ENCODE data around the gene ACBD3. TPM values are rescaled to one million over a fixed set of nuclear protein-coding genes. Genes with fewer than 3 reads are reported as not detected.

Gene ACBD3
- total and polyA plus RNA-seq, 10 of the 15 experiments (the other 5 are each of a cell fraction or from before 2014, with no cell fraction given) = 7.5 to 27.9 (median 20.3) TPM

GRCh38 chr1:226131639-226132038 lies 54.9 kb downstream of the ACBD3 start (continued):
- TF ChIP-seq JUND (IDR thresholded peaks at IDR 0.05; ENCODE audit: low read depth, low read length) = no peak

GRCh38 chr1:226129230-226129629 lies 57.3 kb downstream of the ACBD3 start:
- ChIA-PET SMC1A (ENCODE audit: uncharacterized antibody, unreplicated experiment) (interaction anchor here (1.2 to 7.1 kb wide), 3 partner anchors 52 to 68 kb away, joined by 3 to 213 read pairs (median 125); no protein-coding TSS in a partner anchor), CTCF (interaction anchor here (1.2 to 12.3 kb wide), 5 partner anchors 52 to 204 kb away, joined by 4 to 505 read pairs (median 11); partner anchors contain the start of gene LIN9), RAD21 (ENCODE audit: unreplicated experiment) (no interaction called here), POLR2A (interaction anchor here (1.1 to 1.4 kb wide), 3 partner anchors 20 to 130 kb away, joined by 3 to 4 read pairs (median 4); partner anchors contain the start of gene SDE2)
- intact Hi-C loops (cut with micrococcal nuclease; ENCODE audit: unreplicated experiment) = loop anchor here (5.0 to 10.0 kb wide), 4 partner anchors 33 to 476 kb away; partner anchors contain the start of genes LIN9 and PARP1
- no peak overlapping the region for H3K9ac ChIP-seq (ENCODE audit: control insufficient read depth, insufficient read depth, low read length)
- H3K36me3 ChIP-seq (ENCODE audit: control insufficient read depth in 2 of 2, insufficient read depth in 2 of 2, low read length in 1 of 2) = no peaks in the 10 kb centered on the region
- no peaks in the 10 kb centered on the region for H3K27me3 ChIP-seq (replicated peaks in 1 of 2; ENCODE audit: control insufficient read depth in 2 of 2, insufficient read depth in 2 of 2, low read length in 1 of 2)
- BruUV-seq (replicated peaks) = no TSS peak
- no peak overlapping the region; the same call in 1 of the 2 replicates for H3K27ac ChIP-seq (ENCODE audit: control insufficient read depth, insufficient read depth)
- 95% methylated on average over 2 of the region's 2 CpGs for WGBS (ENCODE audit: insufficient coverage, insufficient replicate concordance, low lambda C conversion rate, missing lambda C conversion rate)
- no peaks in the 10 kb centered on the region; the same call in 2 of the 3 replicates for H3K9me3 ChIP-seq (replicated peaks; ENCODE audit: control insufficient read depth, insufficient read depth, low read length)
- FAIRE-seq (no peak), DNase-seq (ENCODE audit: low read depth, low spot score) (no peak), ATAC-seq (no peak)
- no peak overlapping the region for H3K4me2 ChIP-seq (ENCODE audit: control insufficient read depth, insufficient read depth)
- H2AFZ ChIP-seq (ENCODE audit: control insufficient read depth, low read depth, low read length) = no peak overlapping the region
- in situ Hi-C loops (cut with MboI) = no loop called here
- no peak overlapping the region for H3K4me3 ChIP-seq
- TF ChIP-seq ZNF207 (IDR thresholded peaks at IDR 0.05; ENCODE audit: borderline replicate concordance) (no peak), WRNIP1 (IDR thresholded peaks at IDR 0.05; ENCODE audit: borderline replicate concordance, low read depth, low read length) (no peak)
- H3K4me1 ChIP-seq (ENCODE audit: control insufficient read depth, insufficient read depth, low read length) = peaks cover 41% of the 10 kb centered on the region
- H4K20me1 ChIP-seq (ENCODE audit: control insufficient read depth, insufficient read depth) = no peaks in the 10 kb centered on the region
- H3K79me2 ChIP-seq (ENCODE audit: control insufficient read depth, insufficient read depth, low read length) = no peaks in the 10 kb centered on the region

Measured in GM12878 (cell line).